GM19238 (cell line): ENCODE data around the gene PTGR1.
"Not testable (repeated sequence)": the region's sequence is repeated elsewhere in the genome, so short reads cannot be mapped to it uniquely, and the experiment has no call there.

Source experiments
- DNase-seq: peaks from one replicate; pipeline ENCODE4 v3.0.0; 2011; ENCODE audit warnings: low spot score; ENCODE audit not compliant: insufficient read length

The PTGR1 gene

DNA sequence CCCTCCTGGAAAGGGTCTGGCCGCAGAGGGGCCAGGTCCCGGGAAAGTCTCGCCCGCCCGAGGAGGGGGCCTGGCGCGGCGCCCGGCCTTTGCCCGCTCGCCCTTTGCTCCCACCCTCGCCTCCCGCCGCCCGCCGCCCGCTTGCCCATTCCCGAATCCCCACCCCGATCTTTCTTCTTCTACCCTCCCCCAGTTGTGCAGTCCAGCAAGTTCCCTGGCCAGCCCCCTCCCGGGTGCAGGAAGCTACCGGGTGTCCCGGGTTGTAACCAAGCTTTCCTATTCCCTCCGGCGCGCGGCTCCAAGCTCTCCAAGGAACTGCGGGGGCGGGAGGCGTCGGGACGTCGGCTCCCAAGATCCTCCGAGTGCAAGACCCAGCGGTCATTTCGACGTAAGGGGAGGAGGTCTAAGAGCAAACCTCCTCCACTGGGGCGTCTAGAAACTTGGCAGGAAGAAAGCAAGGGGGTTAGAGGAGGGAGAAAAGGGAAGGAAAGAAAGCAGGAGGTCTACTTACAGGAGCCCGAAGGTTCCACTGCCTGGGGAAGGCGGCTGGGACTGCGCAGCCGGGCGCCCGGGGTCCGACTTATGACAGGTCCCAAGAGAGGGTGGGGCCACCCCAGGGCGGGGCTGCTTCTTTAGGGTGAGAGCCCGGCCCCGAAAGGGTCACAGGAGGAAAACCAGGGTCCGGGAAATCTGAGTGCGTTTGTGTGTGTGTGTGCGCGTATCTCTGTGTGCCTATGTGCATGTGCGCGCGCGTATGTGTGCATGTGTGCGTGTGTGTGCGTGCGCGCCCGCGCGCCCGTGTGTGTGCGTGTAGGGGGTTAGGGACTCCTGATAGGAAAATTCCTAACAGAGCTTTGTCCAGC lies at the start of gene PTGR1:
TSS of gene PTGR1 (minus strand) at position 556 of the 863 bp plus-strand sequence. CDS start 2,225 bp downstream, outside the sequence.
- DNase-seq, result peak; percentile 13

DNA sequence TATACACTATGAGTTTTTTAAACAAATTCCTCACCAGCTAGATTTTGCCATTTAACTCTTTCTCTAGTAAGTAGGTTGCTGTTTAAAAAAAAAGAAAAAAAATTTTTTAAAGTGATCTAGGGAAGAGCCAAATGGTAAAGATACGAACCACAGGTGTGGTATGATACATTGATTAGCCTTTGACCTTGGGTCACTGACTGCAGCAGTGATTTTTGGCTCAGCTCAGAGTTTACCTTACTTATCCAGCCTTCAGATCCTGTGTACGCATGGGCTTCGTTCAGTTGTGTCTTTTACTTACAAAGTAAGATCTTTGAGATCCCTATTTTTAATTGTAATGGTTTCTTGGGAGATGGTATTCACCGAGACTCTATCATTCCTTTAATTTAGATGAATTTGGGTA lies 49.6 kb upstream of the PTGR1 start:
- no peak for DNase-seq

DNA sequence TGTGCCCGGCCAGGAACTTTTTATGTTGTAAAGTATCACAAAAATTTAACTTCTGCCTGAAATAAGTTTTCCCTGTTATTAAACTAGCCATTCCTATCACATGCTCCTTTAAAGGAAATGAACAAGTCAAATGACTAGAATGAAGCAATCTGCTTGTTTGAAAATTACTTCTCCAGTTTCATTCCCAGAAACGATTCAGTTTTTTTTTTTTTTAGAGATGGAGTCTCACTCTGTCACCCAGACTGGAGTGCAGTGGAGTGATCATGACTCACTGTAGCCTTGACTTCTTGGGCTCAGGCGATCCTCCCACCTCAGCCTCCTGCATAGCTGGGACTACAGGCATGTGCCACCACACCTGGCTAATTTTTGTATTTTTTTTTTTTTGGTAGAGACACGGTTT lies 48.6 kb upstream of the PTGR1 start:
- no peak for DNase-seq

DNA sequence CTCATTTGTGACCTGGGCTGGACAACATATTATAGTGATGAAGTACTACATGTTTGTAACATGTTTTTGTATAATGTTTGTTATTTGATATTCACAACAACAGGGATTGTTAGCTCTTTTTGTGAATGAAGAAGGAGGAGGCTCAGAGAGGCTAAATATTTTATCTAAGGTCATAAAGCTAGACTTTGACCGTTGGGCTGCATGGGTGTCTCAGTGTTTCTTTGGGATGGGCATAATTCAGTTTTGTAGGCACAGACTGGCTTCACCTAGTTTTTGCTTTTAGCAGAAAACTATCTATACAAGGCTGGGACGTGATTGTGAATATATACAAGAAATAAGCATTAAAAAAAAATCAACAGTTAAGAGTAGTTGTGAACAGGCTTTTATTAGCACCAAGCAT lies 47.0 kb upstream of the PTGR1 start:
- no peak for DNase-seq

DNA sequence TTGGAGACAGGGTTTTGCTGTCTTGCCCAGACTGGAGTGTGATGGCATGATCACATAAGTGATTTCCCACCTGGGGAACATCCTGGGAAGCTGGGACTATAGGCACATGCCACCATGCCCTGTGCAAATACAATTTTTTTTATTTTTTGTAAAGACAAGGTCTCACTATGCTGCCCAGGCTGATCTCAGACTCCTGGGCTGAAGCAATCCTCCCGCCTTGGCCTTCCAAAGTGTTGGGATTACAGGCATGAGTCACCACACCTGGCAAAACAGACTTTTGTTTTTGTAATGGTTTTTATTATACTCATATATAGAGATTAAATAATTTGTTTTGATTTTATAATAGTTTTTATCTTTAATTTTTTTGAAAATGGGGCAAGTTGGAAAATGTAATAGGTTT lies 46.4 kb upstream of the PTGR1 start:
- DNase-seq, result no peak

DNA sequence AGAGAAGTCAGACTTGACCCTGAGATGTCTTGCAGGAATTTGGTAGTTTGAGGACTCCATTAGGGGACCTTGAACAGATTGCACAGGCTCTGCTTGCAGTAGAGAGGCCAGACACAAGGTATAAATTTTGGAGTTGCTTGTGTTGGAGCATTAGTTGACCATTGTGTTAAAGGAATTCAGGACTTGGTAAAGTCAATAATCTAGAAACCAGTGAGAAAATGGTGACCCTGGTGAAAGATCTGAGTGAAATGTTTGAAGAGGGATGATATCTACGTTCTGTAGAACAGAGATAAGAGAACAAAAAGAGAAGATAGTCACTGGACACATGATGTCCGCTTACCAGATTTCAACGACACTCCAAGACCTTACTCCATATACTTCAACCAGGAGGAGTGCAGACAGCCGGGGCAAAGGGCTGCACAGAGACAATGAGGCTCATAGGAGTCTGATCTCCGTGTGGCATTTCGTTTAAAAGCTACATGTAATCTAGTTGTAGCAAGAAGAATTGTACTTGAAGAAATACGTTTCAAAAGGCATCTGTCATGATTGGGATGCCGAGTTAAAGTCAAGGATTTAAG lies 44.8 kb upstream of the PTGR1 start:
- no peak for DNase-seq

DNA sequence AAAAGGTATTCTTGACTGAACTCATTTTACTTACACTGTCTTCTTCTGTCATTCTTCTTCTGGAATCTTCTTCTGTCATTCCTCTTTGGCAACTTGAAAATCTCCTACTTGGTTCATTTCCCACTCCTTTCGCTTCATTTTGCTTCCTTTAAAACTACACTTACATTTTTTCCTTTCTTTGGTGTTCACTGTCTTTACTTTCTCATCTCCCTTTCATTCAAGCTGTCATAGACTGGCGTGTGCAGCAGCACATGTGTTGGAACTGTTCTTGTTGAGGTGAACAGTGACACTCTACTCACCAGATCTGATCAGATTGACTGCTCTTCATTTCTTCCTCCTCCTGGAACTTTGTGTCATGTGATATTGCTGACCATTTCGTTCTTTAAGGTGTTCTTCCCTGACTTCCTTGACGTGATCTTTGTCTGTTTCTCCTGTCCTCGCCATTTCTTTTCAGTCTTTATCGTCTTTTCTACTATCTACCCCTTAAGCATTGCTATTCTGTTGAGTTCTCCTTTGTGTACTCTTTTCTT lies 38.0 kb upstream of the PTGR1 start:
- no peak for DNase-seq

DNA sequence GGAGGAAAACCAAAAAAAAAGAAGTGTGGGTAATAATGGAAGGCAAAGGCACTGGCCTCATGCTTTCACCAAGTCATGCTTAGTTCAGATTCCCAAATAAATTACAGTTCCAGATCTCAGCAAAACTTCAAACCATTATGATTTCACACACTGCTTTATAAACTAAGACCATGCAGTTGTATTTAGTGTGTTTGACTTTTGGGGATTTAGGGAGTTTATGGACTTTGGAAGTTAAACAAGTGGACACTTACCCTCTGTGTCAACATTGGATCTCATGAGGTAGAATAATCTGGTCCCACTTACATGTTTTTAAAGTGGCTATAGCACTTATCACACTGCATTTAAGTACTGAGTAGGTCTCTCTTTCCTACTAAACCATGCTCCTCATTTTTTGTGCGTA lies 35.4 kb upstream of the PTGR1 start:
- DNase-seq, result no peak

DNA sequence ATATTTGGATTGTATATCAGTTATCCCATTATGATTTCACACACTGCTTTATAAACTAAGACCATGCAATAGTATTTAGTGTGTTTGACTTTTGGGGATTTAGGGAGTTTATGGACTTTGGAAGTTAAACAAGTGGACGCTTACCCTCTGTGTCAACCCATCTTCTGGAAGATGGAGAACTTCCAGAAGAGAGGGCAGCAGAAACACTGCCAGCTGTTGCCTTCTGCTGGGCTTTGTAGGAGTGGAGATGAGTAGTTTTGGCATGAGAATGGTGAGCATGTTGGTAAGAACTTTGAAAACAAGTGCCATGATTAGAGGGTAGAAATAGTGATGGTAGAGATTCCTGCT lies 33.9 kb upstream of the PTGR1 start:
- DNase-seq, result no peak

DNA sequence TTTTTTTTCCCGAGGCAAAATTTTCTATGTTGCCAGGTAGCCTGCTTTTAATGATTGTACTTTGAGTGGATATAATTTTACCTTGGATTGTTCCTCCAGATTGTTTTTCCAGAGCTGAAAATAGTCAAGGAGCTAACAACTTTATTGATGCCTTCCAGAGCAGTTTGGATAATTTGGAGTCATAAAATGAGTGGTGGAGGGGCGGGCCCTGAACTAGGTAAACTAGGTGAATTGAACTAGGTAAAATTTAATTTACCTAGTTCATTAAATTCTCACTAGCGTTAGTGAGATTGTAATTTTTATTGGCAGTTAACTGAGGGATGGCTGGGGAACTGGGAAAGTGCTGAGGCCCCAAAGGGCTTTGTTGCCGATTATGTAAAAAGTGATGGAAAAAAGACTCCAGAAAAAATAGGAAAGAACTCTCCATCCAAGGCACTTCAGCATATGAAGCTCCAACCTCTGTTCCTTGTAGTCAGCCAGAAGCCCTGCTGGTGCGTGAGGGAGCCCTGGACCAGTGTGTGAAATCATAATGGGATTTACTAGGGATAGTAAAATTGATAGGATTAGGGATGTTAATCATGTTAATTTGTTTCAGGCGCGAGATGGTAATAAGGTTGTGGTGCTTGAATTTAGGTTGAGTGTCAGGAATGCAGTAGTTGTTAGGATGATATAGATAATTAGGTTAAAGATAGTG lies 33.4 kb upstream of the PTGR1 start:
- DNase-seq, result no peak

DNA sequence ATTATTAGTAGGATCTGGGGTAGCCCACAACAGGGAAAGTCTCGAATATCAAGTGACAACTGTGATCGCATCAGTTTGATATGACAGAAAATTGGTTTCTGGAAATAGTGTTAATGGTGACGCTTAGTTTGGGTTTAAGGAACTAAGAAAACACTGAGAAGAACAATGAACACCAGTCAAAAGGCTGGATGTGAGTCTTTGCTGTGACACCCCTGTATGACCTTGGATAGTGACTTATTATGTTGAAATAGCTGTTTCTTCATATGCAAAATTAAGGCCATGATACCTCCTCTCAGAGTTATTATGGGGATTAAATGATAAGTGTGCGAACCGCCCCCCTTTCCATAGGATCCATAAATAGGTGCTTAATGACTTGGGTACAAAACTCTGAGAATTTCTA lies 32.6 kb upstream of the PTGR1 start:
- no peak for DNase-seq

DNA sequence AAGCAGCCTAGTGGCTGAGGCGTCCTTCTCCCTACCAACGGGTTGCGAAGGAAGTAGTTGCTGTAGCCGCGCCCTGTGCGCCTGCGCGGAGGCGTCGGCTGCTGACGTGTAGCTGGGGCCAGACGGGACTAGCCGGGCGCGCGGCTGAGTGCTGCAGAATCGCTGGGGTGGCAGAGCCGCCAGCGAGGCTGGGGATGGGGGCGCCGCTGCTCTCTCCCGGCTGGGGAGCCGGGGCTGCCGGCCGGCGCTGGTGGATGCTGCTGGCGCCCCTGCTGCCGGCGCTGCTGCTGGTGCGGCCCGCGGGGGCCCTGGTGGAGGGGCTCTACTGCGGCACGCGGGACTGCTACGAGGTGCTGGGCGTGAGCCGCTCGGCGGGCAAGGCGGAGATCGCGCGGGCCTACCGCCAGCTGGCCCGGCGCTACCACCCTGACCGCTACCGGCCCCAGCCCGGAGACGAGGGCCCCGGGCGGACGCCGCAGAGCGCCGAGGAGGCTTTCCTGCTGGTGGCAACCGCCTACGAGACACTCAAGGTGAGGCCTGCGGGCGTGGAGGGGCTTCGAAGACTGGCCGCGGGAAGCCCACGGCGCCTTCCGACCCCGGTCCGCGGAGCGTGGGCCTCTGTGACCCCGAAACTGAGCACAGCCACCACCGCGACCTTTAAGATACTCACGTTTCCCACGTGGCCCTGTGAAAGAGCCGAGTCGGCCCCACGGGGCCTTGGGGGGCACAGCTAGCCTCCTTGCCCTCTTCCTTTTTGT lies 31.9 kb upstream of the PTGR1 start, which contains the start of gene DNAJC25:
TSS of gene DNAJC25 (plus strand) at position 121 of the 758 bp plus-strand sequence. CDS start at position 195, 74 bp downstream.
- peak; percentile 99 for DNase-seq

DNA sequence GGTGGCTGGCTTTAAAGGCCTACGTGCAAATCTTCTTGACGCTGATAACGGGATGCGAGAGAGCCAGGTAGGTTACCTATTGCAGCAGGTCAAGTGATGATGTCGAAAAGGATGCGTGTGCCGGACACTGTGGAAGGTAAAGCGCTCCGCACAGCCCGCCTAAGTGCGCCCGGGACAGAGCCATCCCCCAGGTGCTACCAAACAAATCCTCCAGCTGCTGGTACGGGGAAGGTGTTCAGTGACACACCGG lies 31.4 kb upstream of the PTGR1 start:
- no peak for DNase-seq

DNA sequence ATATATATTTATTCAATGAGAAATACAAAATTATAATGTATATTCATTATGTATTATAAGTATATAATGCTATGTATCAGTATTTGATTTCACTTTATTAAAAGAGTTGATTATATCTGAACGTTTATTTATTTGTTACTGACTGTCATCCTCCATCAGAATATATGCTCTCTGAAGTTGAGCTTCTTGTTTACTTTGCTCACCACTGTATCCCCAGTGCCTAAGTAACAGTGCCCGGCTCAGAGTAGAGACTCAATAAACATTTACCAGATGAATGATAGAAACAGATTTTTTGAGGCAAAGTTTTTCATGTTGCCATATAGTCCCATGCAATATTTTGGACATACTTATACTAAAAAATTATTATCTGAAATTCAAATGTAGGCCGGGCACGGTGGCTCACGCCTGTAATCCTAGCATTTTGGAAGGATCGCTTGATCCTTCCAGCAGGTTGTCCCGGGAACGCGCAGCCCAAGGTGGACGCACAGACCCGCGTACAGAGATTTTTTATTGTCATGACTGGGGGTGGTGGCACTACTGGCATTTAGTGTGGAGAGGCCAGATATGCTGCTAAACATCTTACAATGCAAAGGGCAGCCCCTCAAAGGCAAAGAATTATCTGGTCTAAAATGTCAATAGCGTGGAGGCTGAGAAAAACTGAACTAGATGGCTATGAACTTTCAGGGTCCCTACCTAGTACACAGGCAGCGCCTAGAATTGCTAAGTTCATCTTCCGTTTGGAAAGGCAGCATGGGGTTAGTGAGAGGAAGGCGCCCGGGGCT lies 30.9 kb upstream of the PTGR1 start:
- no peak for DNase-seq

DNA sequence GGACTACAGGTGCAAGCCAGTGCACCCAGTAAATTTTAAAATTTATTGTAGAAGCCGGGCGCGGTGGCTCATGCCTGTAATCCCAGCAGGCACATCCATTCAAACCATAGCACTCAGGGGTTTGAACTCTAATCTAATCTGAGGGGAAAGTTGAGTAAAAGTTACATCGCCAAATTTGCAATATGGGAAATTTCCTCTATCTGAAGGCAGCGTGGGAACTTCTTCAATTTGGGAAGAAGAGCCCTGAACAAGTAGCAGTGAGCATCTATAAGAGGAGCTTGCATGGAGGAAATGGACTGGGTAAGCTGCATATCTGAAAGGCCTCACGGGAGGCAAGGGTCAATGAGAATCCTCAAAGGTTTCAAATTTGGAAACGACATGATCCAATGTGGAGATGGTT lies 29.0 kb upstream of the PTGR1 start:
- no peak for DNase-seq

DNA sequence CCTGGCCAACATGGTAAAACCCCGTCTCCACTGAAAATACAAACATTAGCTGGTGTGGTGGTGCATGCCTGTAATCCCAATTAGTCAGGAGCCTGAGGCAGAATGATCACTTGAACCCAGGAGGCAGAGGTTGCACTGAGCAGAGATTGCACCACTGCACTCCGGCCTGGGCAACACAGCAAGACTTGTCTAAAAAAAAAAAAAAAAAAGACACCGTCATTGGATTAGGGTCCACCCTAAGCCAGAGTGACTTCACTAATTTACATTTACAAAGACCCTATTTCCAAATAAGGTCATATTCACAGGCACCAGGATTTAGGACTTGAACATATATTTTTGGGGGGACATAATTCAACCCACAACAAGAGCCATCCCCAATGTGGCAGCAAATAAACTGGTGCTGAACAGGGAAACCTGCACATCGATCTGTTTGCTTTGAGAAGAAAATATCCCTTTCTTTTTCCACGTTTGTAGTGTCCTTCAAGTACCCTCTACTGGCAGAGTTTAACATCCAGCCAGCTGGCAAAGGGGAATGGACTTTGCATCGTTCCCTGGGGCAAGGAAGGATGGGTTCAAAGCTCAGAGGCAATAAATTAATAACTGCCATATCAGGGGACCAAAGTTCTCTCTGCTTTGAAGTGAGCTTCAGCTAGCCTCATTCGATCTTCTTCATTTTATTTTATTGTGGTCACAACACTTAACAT lies 28.0 kb upstream of the PTGR1 start:
- DNase-seq, result no peak

DNA sequence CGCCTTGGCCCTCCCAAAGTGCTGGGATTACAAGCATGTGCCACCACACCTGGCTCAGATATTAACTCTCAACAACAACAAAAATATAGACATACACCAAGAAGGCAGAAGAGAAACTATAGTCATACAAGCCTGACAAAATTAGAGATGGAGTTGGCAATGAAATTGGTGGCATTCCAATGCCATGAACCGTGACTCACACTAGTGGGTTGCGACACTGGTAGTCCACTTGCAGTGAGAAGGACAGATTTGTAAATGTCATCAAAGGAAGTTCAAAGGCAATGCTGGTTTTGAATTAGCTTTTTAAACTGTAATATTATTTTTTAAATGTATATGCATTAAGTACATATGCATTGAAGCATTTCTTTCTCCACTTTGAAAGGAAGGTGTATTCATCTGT lies 23.2 kb upstream of the PTGR1 start:
- no peak for DNase-seq

DNA sequence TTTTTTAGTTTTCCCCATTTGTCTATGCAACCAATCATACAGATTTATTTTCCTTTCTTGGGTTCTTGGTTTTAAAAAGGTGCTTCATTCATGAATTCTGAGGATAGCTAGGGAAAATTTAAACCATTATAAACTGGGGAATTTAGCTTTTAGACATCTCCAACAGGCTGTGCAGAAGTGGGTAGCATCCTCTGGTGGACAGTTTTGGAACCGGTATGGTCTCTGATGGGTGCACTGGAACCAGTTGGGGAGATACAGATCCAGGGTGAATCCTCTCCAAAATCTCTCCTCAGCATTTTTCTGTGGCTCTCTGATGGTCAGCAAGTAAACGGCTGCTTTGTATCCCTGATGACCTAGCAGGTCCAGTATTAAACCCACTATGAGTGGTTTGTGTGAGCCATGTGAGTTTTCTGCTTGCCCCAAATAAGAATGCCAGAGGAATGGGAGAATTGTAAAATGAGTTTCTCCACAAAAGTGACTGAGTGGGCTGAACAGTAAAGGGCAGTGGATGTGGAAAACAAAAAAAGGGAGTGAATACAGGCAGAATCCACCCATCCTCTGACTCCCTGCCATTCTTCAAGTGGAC lies 22.5 kb upstream of the PTGR1 start:
- no peak for DNase-seq

DNA sequence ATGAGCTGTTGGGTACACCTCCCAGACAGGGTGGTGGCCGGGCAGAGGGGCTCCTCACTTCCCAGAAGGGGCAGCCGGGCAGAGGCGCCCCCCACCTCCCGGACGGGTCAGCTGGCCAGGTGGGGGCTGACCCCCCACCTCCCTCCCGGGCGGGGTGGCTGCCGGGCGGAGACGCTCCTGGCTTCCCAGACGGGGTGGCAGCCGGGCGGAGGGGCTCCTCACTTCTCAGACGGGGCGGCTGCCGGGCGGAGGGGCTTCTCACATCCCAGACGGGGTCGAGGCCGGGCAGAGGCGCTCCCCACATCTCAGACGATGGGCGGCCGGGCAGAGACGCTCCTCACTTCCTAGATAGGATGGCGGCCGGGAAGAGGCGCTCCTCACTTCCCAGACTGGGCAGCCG lies 17.9 kb upstream of the PTGR1 start:
- not testable (repeated sequence) for DNase-seq

DNA sequence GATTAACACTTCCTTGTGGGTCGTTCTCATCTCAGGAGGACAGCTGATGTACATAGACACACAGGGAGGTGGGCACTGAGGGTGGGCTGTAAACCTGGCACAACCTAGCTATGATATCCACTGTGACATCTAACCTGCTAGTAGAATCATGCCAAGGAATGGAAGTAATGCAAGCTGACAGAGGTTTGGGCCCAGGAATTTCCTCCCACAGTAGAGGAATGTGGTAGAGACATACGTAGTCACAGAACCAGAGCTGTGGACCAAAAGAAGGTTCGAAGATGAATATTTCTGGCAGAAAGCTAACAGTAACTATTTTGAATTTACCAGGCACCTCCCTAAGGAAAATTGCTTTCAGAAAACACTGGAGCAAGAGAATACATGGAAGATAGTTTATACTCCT lies 16.5 kb upstream of the PTGR1 start:
- no peak for DNase-seq
